GM19238 (cell line): ENCODE results near the gene SMCO2.

Experiments used
- DNase-seq: peaks from one replicate; pipeline ENCODE4 v3.0.0; 2011; ENCODE audit warnings: low spot score; ENCODE audit not compliant: insufficient read length

SMCO2 gene

DNA sequence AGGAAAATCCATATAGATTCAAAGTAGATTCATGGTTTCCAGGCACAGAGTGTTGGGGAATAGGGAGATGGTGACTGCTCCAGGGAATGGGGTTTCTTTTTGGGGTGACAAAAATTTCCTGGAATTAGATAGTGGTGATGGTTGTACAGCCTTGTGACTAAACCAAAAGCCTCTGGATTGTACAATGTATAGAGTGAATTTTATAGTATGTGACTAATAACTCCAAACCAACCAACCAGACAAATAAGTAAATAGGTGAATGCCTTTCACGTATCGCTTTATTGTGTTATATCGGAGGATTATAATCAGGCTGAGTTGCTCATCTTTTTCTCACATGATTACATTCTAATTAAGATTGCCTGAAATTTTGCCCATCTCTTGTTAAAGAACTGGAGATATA is 52.8 kb downstream of the SMCO2 start:
- no peak for DNase-seq

DNA sequence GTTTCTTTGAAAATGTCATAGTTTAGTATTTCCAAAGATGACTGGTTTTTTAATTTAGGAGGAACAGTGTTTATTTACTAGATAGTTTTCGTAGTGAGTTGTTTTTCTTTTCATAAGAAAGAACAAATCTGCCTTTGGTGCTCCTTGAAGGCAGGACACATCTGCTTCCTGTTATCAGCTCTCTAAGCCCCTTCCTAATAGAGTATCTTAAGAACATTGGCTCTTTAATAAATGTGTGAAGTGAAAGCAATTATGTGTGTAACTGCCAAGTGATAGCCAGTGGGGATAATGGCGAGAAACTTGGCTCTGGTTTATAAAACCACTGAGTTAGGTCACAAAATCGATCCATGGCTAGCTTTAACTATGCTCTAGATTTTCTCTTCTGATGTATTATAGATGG is 54.0 kb downstream of the SMCO2 start:
- DNase-seq, result no peak

DNA sequence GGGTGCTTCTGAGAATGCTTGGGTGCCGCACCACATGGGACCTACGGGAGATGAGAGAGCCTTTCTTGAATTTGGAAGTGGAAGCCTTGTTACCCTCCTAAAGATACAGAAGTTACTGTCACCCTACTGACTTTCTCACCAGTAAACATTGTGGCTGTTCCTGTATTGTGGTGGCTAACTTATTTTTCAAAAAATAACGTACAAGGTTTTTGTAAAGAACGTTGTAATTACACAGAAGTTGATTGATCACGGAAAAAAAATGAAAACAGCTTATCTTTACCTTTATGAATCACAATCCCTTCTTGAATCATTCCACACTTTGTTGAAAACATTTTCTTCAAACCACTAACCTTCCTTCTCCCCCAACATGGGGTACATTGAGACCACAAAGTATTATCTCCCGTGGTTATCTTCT is 55.5 kb downstream of the SMCO2 start:
- DNase-seq, result no peak

DNA sequence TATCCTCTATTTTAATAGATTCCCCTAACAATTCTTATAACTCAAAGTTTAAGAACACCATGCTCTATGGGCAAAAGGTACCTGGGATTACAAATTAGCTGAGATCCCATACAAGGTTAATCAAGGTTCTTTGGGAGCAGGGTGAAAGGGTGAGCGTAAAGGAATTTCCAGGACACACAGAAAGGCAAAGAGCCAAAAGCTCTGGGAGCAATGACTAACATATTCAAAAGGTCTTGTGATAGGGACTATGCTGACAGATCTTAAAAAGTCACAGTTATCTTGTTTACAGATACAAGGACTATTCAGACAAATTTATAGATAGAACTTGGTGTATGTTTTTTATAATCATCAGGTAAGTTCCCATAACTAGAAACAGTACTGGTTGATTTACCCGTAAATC is 58.0 kb downstream of the SMCO2 start:
- no peak for DNase-seq

DNA sequence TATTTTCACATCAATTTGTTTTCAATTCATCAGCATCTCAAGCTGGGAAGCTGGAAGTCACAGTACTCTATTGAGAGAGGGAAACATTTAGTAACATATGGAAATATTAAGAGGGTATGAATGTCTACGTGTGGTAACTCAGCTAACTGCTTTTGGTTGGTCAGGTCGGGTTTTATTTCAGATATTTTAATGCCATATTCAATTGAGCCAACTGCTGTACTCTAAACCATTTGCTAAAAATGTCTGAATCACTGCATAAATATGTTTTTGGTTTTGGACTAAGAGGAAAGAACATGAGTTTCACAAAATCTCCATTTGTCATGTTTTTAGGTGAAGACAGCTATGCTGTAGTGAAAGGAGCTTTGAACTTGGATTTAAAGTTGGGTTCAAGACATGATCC is 58.6 kb downstream of the SMCO2 start:
- DNase-seq, result no peak

DNA sequence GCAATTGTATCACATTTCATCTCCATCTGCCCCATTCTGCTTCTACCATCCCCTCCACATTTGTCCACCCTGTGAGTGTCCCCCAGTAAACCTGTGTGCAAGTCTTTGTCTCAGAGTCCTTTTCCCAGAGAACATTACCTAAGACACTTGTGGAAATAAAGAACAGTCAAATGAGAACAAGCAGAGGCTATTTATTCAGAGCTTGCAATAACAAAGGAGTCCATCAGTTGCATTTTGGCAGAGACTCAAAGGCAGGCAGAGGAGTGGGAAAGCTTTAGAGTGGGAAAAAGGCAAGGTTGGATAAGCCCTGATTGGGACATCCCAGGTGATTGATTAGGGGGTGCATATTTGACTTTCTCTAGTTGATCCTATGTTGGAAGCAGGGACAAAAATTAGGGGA is 59.2 kb downstream of the SMCO2 start:
- no peak for DNase-seq

DNA sequence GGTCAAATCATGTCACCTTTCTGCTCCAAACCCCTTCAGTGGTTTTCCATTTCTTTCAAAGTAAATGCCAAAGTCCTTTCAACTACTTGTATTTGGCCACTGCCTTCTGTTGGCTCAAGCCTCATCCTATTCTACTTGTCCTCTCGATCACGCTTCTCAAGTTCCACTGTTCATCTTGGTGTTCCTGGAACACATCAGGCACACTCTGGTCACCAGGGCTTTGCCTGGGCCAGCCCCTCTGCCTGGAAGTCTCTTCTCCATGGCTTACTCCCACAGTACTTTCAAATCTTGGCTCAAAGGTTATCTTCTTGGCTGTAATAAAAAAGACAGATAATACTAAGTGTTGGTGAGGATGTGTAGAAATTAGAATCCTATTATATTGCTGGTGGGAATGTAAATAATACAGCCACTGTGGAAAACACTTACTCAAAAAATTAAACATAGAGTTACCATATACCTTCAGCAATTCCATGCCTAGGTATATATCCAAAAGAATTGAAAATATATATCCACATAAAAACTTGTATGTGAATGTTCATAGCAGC is 60.2 kb downstream of the SMCO2 start:
- no peak for DNase-seq

DNA sequence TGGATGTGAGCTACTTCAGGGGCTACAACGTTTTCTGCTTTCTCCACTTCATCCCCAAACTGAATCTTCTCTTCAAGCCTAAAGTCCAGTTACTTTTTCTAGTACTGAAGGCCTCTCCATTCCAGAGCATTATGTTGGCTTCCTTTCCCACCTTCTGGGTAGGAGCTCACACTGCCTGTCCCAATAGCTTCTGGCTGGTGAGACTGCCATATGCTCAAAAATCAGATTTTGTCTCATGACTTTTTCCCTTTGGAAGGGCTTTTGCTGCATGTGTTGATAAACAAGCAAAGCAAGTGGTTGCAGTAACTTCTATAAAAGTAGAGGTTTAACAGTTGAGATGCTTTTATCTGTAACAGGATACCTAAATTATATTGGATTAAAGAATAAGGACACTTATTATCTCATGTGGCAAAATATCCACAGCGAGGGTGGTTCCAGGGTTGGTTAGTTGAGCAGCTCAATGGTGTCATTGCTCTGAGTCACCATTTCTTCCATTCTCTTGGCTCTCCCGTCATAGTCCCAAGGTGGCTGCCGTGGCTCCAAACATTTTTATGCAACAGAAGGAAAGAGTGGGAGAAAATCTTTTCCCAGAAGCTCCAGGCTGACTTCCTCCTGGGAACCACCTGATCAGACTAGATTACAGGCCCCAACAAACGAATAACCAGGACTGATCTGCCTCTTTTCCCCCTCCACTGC is 62.3 kb downstream of the SMCO2 start:
- DNase-seq, result no peak

DNA sequence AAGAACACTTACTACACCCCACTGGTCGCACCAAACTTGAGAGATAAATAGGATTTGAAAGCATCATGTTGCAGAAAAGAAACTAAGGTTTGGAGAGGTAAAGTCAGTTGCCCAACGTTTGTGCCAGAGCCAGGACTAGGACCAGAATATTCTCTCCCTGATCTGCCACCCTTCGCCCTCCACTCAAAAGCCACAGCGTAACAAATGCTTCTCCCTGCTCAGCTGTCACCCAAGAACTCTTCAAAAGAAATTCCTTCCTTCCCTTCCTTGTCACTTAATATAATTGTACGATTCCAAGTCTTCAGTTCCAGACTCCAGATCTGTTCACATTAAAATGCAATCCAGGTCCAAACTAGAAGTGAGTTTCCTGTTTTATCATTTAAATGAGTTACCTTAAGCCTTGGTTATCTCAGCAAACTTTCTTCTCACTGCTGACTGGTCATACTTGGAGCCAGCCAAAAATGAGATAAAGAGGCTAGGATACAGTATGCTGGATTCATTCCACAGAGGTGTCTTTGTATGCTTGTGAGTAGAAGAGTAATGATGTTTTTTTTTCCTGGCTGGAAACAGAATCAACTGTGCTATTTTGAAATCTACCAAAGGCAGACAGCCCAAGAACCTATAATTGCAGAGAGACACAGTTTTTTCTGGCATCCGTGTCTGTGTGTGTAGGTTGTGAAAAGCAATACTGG is 64.6 kb downstream of the SMCO2 start:
- DNase-seq, result no peak

DNA sequence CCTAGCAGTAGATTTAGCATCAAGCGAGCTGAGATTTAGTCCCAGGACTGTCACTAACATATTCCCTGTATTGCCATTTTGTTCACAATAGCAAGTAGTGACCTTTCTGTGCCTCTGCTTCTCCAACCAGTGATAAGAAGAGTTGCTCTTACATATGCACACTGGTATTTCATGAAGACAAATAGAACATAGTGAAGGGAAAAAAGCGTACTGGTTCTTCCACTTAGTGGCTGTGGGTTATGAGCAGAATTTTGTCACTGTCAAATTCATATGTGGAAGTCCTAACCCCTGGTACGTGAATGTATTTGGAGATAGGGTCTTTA is 65.1 kb downstream of the SMCO2 start:
- no peak for DNase-seq

DNA sequence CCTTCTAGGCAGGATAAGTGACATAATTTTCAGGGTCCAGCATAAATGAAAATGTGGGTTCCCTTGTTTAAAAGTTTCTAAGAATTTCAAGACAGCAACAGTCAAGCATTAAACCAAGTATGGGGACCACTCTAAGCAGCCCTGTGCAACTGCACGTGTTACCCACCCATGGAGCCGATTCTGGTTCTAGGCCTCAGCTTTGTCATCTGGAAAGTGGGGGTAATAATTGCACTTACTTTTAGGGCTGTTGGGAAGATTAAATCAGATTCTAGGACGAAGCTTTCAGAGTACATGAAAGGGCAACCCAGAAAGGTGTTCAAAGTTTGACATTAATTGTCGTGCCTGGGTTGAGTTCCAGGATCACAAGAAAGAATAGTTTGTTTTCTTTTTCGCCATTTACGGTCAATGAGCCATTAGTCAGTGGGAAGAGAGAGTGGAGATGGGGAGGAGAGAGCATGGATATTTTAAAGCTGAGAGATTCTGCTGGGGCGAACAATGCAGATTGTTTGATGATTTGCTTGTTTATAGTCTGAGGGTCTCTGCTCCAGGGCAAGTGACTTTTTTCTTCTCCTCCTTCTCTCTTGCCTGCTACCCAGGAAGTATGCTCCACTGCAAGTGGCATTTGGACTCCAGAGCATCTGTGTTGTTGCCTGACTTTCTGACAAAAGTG is 66.8 kb downstream of the SMCO2 start:
- no peak for DNase-seq

DNA sequence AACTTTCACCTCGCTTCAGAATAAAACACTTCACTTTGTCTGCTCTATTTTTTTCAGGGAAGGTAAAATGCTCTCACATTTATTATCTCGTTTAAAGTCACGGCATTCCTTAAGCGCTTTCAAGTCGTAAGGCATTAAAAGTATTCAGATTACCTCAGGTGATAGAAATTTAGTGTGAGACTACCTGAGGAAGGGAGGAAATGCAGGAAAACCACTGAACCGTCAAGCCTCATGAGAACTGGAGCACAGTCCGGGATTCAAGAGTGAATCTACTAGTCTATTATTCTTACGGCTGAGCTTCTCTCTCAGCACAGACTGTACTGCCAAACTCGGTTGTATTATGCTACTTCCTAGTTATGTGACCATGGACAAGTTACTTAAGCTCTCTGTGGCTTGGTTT is 69.1 kb downstream of the SMCO2 start:
- no peak for DNase-seq

DNA sequence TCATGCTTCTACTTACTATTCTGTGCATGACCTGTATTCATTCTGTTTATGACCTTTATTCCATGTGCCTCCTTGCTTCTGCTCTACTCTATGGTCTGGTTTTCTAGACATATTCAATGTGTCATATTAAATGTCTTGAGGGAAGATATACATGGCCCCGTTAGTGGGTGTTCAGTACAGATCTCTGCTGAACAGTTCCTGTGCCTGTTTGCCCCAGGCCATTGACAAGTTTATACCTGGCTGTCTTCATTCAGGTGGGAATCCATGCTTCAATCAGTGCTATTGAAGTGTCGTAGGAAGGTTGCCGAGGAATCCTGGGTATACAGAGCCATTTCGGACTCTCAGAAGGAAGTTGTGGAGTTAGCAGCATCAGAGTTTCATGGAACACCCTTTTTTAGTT is 70.1 kb downstream of the SMCO2 start:
- no peak for DNase-seq

DNA sequence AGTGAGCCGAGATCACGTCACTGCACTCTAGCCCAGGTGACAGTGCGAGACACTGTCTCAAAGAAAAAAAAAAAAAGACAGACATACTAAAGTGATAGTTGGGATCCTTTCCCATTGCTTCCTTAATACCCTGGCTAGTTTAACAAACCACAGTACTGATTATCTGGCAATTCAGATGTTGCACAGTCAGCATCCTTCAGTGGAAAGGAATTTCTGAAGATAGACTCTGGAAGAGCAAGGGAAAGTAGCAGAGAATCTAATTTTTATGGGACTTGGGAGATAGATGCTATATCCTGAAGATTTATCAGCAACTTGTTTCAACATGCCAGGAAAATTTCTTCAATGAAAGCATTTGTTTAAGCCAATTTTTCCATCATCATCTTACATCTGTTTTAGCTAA is 71.0 kb downstream of the SMCO2 start:
- no peak for DNase-seq

DNA sequence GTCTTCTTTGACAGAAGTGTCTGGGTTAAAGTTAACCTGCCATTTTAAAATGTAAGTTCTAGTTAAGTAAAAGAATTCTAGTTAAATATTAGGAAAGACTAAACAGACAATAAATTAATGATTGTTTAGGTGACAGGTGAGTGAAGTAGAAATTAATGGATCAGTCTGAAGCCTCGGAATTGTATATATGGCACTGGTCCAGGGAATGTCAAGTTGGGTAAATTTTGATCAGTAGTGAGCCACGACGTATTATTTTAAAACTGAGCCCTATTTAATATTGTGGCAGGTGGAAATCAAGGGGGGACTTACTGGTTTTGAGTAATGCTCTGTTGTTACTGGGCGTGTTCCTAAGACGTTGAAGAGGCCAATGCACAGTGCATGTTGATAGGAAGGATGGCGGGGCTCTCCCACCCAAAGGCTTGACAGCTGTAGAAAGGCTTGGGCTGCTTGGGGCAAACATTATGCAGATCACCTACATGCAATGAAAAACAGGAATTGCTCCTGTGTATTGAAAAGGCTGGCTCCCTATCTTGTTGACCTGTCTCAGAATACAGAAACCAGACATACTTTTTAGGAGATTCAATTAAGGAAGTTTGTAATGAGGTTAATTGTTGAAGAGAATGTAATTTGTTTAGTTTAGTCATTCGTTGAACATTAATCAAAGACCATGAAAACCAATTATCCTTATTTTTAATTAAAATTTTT is 71.6 kb downstream of the SMCO2 start:
- DNase-seq, result no peak

DNA sequence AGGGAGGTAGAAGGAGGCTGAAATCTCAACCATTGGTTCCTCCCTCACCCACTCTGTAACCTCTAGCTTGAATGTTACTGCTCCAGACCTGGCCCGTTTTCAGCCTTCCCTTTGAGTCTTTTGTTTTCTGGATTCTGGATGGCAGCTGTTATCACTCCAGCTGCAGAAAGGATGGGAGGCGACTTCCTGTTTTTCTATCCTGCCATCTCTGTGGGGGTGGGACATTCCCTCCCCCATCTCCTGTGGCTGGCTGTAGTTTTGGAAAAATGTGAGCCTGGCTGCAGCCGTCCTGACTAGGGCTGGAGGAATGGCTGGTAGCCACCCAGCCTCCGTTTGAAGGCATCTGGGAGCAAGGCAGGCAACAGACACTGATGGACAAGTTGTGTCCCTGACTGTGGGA is 74.5 kb downstream of the SMCO2 start:
- DNase-seq, result no peak

DNA sequence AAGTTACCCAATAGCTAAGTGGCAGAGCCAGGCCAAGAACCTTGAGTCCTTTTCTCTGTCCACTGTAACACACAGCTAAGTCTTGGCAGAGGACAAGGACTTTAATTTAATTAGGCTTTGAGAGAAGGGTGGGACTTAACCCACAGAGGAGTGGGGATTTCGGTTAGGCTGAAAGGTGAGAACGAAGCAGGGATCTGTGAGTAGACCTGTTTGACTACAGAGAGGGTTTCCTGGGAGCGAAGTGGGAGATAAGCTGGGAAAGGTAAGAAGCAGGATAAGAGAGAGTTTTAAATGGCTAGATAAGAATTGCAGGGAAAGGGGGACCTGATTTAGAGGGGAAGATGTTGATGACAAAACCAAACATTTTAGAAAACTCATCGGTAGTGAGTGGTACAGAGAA is 75.4 kb downstream of the SMCO2 start:
- no peak for DNase-seq

DNA sequence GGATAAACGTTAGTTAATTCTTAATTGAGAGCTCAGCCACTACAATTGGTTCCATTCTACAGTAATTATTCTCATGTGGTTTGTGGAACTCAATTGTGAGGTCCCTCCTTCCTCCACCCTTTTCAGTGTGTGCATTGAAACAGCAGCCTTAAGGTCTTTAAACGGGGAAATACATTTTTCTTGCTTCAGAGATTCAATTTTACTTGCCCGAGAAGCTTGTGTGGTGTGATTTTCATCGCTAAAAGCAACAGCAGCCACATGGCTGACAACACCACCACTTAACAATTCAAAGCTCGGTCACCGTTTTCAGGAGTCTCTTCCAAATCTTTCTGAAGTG is 76.7 kb downstream of the SMCO2 start:
- DNase-seq, result no peak

DNA sequence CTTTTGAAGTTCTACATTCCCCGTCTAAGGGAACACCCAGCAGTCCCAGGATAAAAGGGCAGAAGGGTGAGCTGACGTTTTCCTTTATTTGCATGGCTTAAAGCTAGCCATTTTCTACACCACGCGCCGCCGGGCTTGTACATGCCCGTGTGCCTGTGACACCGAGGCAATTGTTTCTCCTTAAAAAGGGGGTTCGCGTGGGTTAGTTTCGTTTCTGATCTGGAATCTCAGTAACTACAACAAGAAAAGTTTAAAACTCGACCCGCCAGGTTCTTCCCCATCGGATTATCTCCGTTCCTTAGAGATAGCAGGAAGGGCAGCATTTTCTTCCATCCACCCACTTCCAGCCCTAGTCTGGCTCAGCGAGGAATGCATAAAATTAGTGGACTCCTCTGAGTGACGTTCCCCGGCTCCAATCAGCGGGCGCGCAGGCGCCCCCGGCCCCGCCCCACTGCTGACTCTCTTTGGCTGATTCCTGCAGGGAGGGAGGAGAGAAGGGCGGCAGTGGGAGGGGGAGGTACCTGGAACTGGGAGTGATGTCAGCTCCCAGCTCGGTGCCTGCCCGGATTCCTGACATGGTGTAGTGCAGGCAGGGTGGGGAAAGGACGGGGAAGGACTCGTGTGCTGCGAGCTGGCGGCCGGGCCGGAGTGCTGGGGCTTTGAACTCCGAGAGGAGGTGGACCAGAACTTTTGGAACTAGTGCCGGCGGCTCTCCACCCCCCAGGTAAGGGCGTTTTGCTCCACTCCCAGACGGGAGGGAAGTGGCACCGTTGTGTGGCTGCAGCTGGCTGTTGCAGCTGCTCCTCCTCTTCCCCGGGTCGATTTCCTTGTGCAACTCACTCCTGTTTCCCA is 77.3 kb downstream of the SMCO2 start, which contains the start of gene PPFIBP1:
TSS of gene PPFIBP1 (plus strand) at position 565 of the 852 bp plus-strand sequence. CDS start 109,191 bp downstream, outside the sequence.
- DNase-seq, result peak; percentile 86

DNA sequence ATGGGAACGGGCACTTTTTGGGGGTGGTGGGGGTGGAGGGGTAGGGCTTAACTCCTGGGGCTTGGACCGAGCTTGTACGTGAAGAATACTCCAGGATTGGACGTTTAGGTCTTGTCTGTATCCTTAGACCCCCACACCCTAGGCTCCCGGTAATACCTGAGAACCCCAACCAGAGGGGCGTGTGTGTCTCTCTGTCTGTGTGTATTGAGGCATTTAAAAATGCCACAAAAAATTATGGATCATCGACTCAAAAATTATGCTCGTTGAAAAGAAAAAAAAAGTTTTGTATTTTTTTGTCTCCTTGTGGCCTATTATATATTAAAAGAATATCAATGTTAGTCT is 77.9 kb downstream of the SMCO2 start:
- no peak for DNase-seq
